ENCODE measurements around the gene ZC3H12D.
A peak's percentile ranks its signal among the peaks of the same experiment; 100 is the strongest.
"Not testable (repeated sequence)": the region's sequence is repeated elsewhere in the genome, so short reads cannot be mapped to it uniquely, and the experiment has no call there.

The ZC3H12D gene

GRCh38 chr6:149467265-149467664 is 17.5 kb downstream of the ZC3H12D start:
- Histone ChIP-seq H3K4me3 (ENCODE audit: low read depth, low read length) (no peak overlapping the region), H3K4me1 (ENCODE audit: control insufficient read depth, insufficient read depth, low read length) (no peaks in the 10 kb centered on the region), H3K27ac (ENCODE audit: extremely low read depth, low read depth, low read length) (no peak overlapping the region), H3K9me3 (ENCODE audit: control insufficient read depth, insufficient read depth, low read depth, low read length) (no peaks in the 10 kb centered on the region), H3K36me3 (ENCODE audit: control insufficient read depth in 2 of 2, insufficient read depth in 1 of 2, low read length in 2 of 2) (no peaks in the 10 kb centered on the region)
- ChIA-PET POLR2A (no interaction called here), CTCF (interaction anchor here (0.6 kb wide), 2 partner anchors 37 to 422 kb away, joined by 3 to 4 read pairs; no protein-coding TSS in a partner anchor)
- no peak for TF ChIP-seq ZNF747 (tag by site-specific recombination; IDR thresholded peaks at IDR 0.05)
- TF ChIP-seq ZNF830 (tag by site-specific recombination; IDR thresholded peaks at IDR 0.05; ENCODE audit: low read depth): no peak
- TF ChIP-seq ZNF610 (tag by site-specific recombination; IDR thresholded peaks at IDR 0.05; ENCODE audit: borderline replicate concordance): no peak

- POLR2A ChIA-PET: no interaction called here
- TF ChIP-seq ZNF394 (tag by site-specific recombination; IDR thresholded peaks at IDR 0.05; ENCODE audit: borderline replicate concordance) (peak; percentile 50; the same call in 1 of the 2 replicates), ZIC2 (tag by site-specific recombination; IDR thresholded peaks at IDR 0.05) (no peak)
- CTCF ChIA-PET: interaction anchor here (0.8 to 1.0 kb wide), 2 partner anchors 9 to 53 kb away, joined by 3 read pairs; no protein-coding TSS in a partner anchor
- no peaks in the 10 kb centered on the region for H3K36me3 ChIP-seq (ENCODE audit: control insufficient read depth in 2 of 2, insufficient read depth in 1 of 2, low read length in 2 of 2)
- H3K4me3 ChIP-seq (ENCODE audit: low read depth, low read length): no peak overlapping the region
- no peaks in the 10 kb centered on the region for H3K9me3 ChIP-seq (ENCODE audit: control insufficient read depth, insufficient read depth, low read depth, low read length)
- no peak overlapping the region for H3K27ac ChIP-seq (ENCODE audit: extremely low read depth, low read depth, low read length)
- no peaks in the 10 kb centered on the region for H3K4me1 ChIP-seq (ENCODE audit: control insufficient read depth, insufficient read depth, low read length)
Measured at GRCh38 chr6:149464411-149464810, 20.4 kb downstream of the ZC3H12D start.

GRCh38 chr6:149463781-149464180 is 21.0 kb downstream of the ZC3H12D start:
- H3K27ac ChIP-seq (ENCODE audit: extremely low read depth, low read depth, low read length): no peak overlapping the region
- H3K4me3 ChIP-seq (ENCODE audit: low read depth, low read length): no peak overlapping the region
- no peaks in the 10 kb centered on the region for H3K36me3 ChIP-seq (ENCODE audit: control insufficient read depth in 2 of 2, insufficient read depth in 1 of 2, low read length in 2 of 2)
- CTCF ChIA-PET: interaction anchor here (1.0 to 1.1 kb wide), 2 partner anchors 8 to 53 kb away, joined by 3 to 4 read pairs; no protein-coding TSS in a partner anchor
- H3K4me1 ChIP-seq (ENCODE audit: control insufficient read depth, insufficient read depth, low read length): no peaks in the 10 kb centered on the region
- TF ChIP-seq ZNF529 (tag by site-specific recombination; IDR thresholded peaks at IDR 0.05; ENCODE audit: insufficient replicate concordance): no peak
- no peak for TF ChIP-seq ZNF626 (tag by site-specific recombination; IDR thresholded peaks at IDR 0.05)
- TF ChIP-seq, protein P1, sequence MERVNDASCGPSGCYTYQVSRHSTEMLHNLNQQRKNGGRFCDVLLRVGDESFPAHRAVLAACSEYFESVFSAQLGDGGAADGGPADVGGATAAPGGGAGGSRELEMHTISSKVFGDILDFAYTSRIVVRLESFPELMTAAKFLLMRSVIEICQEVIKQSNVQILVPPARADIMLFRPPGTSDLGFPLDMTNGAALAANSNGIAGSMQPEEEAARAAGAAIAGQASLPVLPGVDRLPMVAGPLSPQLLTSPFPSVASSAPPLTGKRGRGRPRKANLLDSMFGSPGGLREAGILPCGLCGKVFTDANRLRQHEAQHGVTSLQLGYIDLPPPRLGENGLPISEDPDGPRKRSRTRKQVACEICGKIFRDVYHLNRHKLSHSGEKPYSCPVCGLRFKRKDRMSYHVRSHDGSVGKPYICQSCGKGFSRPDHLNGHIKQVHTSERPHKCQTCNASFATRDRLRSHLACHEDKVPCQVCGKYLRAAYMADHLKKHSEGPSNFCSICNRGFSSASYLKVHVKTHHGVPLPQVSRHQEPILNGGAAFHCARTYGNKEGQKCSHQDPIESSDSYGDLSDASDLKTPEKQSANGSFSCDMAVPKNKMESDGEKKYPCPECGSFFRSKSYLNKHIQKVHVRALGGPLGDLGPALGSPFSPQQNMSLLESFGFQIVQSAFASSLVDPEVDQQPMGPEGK (tag by site-specific recombination; IDR thresholded peaks at IDR 0.05): no peak
- no peak for TF ChIP-seq ZNF76 (tag by site-specific recombination; IDR thresholded peaks at IDR 0.05; ENCODE audit: borderline replicate concordance, low read depth)
- TF ChIP-seq ZNF423 (tag by site-specific recombination; IDR thresholded peaks at IDR 0.05): no peak
- no peak for TF ChIP-seq ZXDB (tag by site-specific recombination; IDR thresholded peaks at IDR 0.05)
- no peak for TF ChIP-seq ZNF362 (tag by site-specific recombination; IDR thresholded peaks at IDR 0.05)
- no peak for TF ChIP-seq ZNF792 (tag by site-specific recombination; IDR thresholded peaks at IDR 0.05)
- TF ChIP-seq ZNF521 (tag by site-specific recombination; IDR thresholded peaks at IDR 0.05): no peak
- no peak for TF ChIP-seq SETDB1 (IDR thresholded peaks at IDR 0.05; ENCODE audit: insufficient read length, low read length)
- TF ChIP-seq ZNF580 (tag by site-specific recombination; IDR thresholded peaks at IDR 0.05): no peak
- no peak for TF ChIP-seq ZBTB1 (tag by site-specific recombination; IDR thresholded peaks at IDR 0.05)
- TF ChIP-seq ZSCAN30 (tag by site-specific recombination; IDR thresholded peaks at IDR 0.05): no peak
- no peak for TF ChIP-seq ZNF837 (tag by site-specific recombination; IDR thresholded peaks at IDR 0.05)
- TF ChIP-seq, protein P2, sequence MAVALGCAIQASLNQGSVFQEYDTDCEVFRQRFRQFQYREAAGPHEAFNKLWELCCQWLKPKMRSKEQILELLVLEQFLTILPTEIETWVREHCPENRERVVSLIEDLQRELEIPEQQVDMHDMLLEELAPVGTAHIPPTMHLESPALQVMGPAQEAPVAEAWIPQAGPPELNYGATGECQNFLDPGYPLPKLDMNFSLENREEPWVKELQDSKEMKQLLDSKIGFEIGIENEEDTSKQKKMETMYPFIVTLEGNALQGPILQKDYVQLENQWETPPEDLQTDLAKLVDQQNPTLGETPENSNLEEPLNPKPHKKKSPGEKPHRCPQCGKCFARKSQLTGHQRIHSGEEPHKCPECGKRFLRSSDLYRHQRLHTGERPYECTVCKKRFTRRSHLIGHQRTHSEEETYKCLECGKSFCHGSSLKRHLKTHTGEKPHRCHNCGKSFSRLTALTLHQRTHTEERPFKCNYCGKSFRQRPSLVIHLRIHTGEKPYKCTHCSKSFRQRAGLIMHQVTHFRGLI (tag by site-specific recombination; IDR thresholded peaks at IDR 0.05): no peak
- no peak for TF ChIP-seq TCF7L2 (IDR thresholded peaks at IDR 0.05; ENCODE audit: borderline replicate concordance, low read depth, low read length)
- no peak for TF ChIP-seq ZNF623 (tag by site-specific recombination; IDR thresholded peaks at IDR 0.05)
- TF ChIP-seq ZNF548 (tag by site-specific recombination; IDR thresholded peaks at IDR 0.05): no peak
- TF ChIP-seq ZNF629 (tag by site-specific recombination; IDR thresholded peaks at IDR 0.05): no peak
- TF ChIP-seq ZNF157 (tag by site-specific recombination; IDR thresholded peaks at IDR 0.05): no peak
- POLR2A ChIA-PET: no interaction called here
- no peaks in the 10 kb centered on the region for H3K9me3 ChIP-seq (ENCODE audit: control insufficient read depth, insufficient read depth, low read depth, low read length)

GRCh38 chr6:149462712-149463111 is 22.1 kb downstream of the ZC3H12D start:
- H3K9me3 ChIP-seq (ENCODE audit: control insufficient read depth, insufficient read depth, low read depth, low read length); H3K4me3 ChIP-seq (ENCODE audit: low read depth, low read length); H3K36me3 ChIP-seq (ENCODE audit: control insufficient read depth in 2 of 2, insufficient read depth in 1 of 2, low read length in 2 of 2); H3K27ac ChIP-seq (ENCODE audit: extremely low read depth, low read depth, low read length); H3K4me1 ChIP-seq (ENCODE audit: control insufficient read depth, insufficient read depth, low read length); POLR2A ChIA-PET: not testable (repeated sequence)
- CTCF ChIA-PET: interaction anchor here (0.5 to 1.1 kb wide), 2 partner anchors 54 to 905 kb away, joined by 4 read pairs; no protein-coding TSS in a partner anchor

Measured in HEK293 (cell line).